HPDE6-E6E7 (cell line): ENCODE measurements around the gene BICRA.
A peak's percentile ranks its signal among the peaks of the same experiment; 100 is the strongest.
"Not testable (repeated sequence)": the region's sequence is repeated elsewhere in the genome, so short reads cannot be mapped to it uniquely, and the experiment has no call there.

Experiments
- DNase-seq: peaks from one replicate; pipeline ENCODE4 v3.0.0; 2011; ENCODE audit warnings: missing footprints; ENCODE audit errors: extremely low spot score

BICRA gene

DNA sequence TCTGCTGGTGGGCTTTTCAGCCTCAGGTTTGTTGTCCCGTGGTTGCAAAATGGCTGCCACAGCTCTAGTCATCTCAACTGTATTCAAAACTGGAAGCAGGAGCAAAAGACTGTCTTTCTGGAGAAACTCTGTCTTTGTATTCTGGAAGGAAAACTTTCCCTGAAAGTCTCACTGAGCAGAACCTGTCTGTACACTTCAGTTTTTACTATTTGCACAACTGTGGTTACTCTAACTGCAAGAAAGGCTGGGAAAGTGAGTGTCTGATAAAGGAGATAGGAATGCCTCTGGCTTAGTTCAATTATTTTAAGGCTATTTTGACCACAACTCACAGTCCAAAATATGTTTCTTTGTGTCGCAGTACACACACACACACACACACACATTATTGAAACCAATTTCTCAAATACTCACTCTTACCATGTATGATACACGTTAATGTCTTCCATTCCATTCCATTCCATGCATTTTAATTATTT, 54.5 kb downstream of the BICRA start:
- DNase-seq, result peak; percentile 60

DNA sequence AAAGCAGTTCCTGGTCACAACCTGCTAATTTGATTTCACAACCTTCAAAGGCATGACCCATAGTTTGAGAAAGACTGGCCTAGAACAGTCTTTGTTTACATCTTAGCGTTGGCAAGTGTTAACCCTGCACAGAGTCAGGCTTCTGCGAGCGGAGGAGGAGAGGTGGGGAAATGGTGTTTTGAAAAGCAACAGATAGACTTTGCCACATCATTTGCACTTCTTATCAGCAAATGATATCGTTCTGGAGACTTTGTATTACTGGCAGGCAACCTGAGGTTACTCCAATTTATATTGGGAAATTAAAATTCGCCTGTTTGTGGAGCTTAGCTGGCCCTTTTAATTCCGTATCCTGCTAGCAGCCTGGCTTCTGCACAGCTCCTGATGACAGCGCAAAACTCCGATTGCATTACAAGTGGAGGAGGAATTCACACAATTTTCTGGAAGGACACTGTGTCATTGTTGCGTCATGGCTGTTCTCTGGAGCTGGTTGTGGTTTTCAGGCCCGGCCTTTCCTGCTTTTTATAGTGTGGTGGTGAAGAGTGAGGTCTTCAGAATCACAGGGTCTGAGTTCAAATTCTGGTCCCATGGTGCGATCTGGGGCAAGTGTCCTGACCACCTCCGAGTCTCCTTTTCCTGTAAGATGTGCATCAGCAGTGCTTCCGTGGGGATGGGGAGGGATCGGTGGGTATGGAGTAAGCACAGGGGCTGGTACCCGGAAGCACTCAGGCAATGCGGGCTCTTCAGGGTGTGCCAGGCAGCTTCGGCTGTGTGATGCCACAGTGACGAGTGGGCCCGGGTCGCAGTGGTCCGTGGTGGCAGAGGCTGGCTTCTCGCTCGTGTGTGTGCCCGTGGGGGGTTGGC, 55.2 kb downstream of the BICRA start:
- peak; percentile 64 for DNase-seq

DNA sequence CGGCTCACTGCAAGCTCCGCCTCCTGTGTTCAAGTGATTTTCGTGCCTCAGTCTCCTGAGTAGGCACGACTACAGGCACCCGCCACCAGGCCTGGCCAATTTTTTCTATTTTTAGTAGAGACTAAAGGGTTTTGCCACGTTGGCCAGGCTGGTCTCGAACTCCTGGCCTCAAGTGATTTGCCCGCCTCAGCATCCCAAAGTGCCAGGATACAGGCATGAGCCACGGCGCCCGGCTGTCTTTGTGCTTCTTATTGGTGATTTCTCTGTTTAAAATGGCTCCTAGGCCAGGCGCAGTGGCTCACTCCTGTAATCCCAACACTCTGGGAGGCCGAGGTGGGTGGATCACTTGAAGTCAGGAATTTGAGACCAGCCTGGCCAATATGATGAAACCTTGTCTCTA, 59.6 kb downstream of the BICRA start:
- DNase-seq, result not testable (repeated sequence)

DNA sequence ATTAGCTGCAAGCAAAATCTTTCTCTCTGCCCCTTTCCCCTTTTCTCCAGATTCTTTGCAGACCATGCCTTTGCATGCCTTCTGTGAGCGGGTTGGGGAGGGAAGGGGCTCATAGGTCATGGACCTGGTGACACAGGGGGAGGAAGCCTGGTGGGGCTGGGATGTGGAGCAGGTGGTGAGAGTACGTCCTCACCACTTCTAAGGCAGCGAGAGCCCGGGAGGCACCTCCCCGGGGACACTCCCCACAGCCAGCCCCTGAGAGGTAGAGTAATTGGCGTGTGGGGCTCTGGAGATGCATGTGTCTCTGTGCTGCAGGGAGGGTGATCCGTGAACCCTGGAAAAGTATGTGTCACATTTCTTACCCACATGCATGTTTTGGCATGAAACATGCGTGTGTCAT, 61.8 kb downstream of the BICRA start:
- no peak for DNase-seq

DNA sequence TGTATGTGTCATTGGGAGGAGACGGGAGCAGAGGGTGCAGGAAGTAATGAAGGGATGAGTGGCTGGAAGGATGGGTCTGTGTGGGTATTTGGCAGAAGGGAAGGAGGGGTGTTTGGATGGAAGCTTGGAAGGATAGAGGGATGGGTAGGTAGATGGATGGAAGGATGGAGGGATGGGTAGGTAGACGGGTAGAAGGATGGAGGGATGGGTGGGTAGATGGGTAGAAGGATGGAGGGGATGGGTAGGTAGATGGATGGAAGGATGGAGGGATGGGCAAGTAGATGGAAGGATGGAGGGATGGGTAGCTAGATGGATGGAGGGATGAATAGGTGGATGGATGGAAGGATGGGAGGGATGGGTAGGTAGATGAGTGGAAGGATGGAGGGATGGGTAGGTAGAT, 62.6 kb downstream of the BICRA start:
- DNase-seq, result no peak

DNA sequence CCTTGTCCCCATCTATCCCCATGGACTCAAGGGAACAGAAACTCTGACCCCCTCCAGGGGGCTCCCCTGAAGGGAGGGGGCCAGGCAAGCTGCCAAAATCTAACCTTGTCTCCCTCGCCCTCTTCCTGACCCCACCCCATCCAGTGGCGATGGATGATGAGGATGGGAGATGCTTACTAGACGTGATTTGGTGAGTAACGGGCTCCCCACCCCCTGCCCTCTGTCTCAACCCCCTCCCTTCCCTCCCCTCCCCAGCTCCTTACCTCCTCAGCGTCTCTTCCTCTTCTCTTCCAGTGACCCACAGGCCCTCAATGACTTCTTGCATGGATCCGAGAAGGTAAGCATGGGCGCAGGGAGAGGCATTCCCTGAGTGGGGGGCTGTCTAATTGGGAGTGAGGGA, 64.5 kb downstream of the BICRA start:
- DNase-seq, result no peak

DNA sequence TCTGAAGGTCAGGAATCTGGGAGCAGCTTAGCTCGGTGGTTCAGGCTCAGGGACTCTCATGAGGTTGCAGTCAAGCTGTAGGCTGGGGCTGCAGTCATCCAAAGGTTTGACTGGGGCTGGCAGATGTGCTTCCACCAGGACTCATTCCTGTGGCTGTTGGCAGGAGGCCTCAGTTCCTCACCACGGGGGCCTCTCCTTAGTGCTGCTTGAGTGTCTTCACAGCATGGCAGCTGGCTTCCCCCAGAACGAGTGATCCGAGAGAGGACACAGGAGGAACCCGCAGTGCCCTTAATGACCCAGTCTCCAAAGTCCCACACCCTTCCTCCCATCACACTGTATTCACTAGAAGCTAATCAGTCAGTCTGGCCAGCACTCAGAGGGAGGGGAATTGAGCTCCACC, 65.6 kb downstream of the BICRA start:
- DNase-seq, result no peak

DNA sequence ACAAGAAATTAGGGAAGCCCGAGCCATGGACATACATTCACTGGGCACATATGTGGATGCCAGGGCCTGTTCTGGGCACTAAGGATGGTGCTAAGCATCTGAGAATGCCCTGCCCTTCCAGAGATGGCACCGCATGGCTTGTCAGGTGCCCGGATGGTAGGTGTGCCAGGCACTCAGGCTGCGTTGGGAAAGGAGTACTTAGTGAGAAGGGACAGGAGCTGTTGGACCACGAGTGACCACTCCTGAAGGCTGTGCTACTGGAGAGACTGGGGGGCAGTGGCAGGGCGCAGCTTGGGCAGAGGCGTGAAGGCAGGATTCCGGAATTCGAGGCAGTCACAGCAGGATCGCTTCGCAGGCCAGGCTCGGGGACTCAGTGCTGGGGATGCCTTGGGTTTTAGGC, 66.3 kb downstream of the BICRA start:
- DNase-seq, result no peak

DNA sequence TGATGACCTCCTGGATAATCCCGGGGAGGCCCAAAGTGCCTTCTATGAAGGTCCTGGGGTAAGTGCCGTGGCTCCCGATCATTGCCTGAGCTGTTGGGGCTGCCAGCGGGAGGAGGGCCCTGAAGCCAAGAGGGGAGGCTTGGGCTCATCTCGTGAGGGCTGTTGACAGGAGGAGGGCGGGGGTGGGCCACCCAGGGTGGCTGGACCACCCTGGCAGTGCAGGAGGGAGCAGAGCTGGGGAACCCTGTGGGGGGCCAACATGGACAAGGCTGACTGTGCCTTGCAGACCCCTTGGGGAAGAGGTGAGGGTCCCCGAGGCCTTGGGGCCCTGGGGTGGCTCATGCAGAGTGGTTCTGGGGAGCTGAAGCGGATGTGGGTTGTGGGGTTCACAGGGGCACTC, 66.9 kb downstream of the BICRA start:
- DNase-seq, result no peak

DNA sequence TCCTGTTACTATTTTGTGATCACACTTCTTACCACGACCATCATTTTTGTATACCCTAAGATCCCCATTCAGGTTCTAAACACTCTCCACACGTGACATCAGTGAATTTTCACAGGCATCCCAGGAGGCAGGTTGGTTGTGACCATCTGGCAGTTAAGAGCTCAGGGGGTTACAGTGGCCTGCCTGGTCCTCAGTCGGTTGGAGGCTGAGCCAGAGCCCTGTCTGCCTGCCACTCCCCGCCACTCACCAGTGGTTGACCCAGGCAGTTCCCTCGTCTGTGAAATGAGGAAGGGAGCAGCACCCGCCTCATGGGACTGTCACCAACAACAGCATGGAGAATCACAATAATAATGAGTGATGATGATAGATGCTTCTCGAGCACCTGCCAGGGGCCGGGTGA, 67.9 kb downstream of the BICRA start:
- DNase-seq, result no peak

DNA sequence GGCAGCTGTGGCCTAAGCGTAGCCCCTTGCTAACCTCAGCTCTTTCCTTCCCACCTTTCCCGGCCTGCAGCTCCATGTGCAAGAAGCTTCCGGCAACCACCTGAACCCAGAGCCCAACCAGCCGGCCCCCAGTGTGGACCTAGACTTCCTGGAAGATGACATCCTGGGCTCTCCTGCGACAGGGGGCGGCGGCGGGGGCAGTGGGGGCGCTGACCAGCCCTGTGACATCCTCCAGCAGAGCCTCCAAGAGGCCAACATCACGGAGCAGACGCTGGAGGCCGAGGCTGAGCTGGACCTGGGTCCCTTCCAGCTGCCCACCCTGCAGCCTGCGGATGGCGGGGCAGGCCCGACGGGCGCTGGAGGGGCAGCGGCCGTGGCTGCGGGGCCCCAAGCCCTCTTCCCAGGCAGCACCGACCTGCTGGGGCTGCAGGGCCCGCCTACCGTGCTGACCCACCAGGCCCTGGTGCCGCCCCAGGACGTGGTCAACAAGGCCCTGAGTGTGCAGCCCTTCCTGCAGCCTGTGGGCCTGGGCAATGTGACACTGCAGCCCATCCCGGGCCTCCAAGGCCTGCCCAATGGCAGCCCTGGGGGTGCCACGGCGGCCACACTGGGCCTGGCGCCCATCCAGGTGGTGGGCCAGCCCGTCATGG, 70.4 kb downstream of the BICRA start:
- DNase-seq, result no peak

DNA sequence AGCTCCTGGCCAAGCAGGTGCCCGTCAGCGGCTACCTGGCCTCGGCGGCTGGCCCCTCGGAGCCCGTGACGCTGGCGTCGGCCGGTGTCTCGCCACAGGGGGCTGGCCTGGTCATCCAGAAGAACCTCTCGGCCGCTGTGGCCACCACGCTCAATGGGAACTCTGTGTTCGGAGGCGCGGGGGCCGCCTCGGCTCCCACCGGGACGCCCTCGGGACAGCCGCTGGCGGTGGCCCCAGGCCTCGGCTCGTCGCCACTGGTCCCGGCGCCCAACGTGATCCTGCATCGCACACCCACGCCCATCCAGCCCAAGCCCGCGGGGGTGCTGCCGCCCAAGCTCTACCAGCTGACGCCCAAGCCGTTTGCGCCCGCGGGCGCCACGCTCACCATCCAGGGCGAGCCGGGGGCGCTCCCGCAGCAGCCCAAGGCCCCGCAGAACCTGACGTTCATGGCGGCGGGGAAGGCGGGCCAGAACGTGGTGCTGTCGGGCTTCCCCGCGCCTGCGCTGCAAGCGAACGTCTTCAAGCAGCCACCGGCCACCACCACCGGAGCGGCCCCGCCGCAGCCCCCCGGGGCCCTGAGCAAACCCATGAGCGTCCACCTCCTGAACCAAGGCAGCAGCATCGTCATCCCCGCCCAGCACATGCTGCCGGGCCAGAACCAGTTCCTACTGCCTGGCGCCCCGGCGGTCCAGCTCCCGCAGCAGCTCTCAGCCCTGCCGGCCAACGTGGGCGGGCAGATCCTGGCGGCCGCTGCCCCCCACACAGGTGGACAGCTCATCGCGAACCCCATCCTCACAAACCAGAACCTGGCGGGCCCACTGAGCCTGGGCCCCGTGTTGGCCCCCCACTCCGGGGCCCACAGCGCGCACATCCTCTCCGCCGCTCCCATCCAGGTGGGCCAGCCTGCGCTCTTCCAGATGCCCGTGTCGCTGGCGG, 71.3 kb downstream of the BICRA start:
- no peak for DNase-seq

DNA sequence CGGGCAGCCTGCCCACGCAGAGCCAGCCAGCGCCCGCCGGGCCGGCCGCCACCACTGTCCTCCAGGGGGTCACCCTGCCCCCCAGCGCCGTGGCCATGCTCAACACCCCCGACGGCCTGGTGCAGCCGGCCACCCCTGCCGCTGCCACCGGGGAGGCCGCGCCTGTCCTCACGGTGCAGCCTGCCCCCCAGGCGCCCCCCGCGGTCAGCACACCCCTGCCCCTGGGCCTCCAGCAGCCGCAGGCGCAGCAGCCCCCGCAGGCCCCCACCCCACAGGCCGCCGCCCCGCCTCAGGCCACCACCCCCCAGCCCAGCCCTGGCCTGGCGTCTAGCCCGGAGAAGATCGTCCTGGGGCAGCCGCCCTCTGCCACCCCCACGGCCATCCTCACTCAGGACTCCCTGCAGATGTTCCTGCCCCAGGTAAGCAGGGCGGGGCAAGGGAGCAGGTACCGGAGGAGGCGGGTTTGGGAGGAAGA, 72.0 kb downstream of the BICRA start:
- no peak for DNase-seq

DNA sequence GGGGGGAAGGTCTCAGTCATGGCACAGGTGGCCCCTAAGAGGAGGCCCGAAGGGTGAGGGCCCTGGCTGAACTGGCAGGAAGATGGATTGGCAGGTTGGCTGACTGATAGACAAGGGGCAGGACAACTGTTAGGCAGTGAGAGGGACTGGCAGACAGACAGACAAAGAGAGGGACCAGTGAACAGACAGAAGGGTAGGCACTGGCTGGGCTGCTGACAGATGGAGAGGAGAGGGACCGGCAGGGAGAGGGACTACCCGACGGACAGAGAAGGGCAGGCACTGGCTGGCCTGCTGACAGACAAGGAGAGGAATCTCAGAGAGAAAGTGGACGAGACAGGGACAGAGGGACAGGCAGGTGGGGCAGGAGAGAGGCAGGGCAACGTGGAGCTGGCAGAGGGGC, 72.5 kb downstream of the BICRA start:
- no peak for DNase-seq

DNA sequence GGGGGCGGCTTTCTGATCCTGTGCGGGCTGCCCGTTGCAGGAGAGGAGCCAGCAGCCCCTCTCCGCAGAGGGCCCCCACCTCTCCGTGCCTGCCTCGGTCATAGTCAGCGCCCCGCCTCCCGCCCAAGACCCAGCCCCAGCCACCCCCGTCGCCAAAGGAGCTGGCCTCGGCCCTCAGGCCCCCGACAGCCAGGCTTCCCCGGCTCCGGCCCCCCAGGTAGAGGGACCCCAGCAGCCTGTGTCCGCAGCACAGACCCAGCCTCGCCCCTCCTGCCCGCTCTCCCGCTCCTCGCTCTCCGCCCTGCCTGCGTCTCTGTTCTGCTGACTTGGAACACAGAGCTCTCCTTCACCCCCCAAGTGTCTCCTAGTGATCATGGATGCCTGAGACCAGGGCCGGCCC, 73.0 kb downstream of the BICRA start:
- no peak for DNase-seq

DNA sequence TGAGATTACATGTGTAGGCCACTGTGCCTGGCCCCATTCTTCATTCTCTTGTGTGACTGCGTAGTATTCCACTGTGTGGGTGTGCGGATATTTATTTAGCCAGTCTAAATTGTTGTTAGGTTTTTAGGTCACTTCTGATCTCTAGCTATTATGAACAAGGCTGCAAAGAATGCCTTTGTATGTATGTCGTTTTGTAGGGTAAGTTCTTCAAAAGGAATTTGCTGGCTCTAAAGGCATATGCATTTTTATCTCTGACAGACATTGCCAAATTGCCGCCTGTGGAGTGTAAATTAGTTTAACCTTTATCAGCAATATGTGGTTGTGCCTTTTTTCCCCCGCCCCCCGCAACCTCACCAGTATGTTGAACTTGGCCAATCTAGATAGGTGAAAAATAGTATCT, 74.0 kb downstream of the BICRA start:
- no peak for DNase-seq

DNA sequence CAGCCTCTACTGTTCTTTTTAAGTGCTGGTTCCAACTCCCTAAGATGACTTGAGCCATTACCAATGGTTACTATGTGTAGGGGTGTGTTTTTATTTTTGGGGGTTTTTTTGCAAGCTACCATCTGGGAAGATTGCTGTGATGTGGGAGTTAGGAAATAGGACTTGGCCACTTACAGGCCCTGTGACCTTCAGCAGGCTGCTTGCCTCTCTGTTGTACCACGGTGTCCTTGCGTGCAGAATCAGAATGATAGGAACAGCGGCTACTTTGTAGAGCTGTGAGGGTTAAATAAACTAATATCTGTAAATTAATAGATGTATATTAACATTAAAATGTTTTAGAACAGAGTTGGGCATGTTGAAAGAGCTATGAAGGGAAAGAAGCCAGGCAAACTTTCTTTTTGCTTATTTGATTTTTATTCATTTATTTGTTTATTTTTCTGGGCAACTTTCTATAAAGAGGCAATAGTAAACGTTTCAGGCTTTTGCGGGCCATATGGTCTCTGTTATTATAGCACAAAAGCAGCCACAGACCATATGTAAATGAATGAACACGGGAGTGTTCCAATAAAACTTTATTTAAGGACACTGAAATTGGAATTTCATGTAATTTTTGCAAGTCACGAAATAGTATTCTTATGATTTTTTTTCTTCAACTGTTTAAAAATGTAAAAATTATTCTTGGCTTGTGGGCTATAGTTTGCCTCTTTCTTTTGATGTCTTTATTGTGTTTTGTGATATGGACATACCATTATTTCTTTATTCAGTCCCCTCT, 77.9 kb downstream of the BICRA start:
- no peak for DNase-seq

DNA sequence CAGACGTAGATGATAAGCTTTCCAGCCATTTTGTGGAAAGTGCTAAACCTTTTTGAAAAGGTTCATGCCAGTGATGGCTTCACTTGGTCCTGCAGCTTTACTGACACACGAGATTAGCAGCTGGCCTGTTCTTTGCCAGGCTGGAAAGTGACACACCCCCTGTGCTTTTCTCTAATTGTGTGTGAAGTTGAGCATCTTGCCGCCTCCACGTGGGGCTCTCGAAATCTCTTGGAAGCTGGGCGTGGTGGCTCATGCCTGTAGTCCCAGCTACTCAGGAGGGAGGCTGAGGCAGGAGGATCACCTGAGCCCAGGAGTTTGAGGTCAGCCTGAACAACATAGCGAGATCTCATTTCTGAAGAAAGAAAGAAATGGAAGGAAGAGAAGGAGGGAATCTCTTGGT, 79.0 kb downstream of the BICRA start:
- no peak for DNase-seq

DNA sequence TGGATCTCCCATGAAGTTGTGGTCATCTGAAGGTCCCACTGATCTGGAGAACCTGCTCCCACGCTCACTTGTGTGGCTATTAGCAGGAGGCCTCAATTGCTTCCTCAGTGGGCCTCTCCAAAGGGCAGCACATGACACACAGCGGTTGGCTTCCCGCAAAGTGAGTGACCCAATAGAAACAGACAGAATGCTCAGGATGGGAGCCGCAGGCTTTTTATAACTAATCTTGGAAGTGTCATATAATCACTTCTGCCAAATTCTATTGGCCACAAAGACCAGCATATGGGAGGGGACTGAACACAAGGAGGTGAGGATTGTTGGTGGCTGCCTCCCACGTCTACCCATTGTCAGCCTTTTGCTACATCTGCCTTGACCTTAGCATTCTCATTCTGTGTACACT, 82.2 kb downstream of the BICRA start:
- no peak for DNase-seq

DNA sequence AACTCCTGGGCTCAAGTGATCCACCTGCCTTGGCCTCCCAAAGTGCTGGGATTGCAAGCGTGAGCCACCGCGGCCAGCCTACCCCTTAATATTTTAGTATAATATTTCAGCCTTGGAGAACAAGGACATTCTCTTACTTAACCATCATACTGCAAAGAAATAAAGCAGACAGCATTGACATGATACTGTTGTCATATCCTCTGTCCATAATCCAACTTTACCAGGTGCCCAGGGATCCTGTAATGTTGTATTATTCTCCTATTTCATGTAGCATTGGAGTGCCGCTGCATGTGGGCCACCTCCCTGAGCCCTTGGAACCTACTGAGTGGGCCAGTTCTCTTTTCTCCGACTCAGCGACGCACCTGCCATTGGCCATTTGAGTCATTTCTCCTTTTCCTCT, 82.8 kb downstream of the BICRA start:
- DNase-seq, result no peak

DNA sequence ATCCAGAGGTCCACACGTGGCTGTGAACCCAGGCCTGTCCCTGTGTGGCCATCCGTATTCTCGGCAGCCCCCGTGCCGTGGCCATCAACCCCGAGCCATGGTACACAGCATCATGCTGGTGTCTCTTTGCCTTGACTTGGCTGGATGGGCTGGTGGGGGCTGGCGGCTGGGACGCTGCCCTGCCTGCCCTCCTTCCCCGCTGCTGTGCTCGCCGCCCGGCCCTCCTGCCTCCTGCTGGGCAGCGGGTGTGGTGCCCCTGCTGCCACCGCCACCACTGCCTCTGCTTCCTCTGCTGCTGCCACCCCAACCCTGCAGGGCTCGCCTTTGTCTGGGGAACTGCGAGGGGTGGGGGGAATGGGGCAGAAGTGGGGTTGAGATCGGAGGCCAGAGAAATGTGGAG, 84.6 kb downstream of the BICRA start:
- DNase-seq, result no peak
